ENCODE results near the gene GLDC. TPM values are rescaled to one million over a fixed set of nuclear protein-coding genes. Genes with fewer than 3 reads are reported as not detected.
A peak's percentile ranks its signal among the peaks of the same experiment; 100 is the strongest.

Gene GLDC
- total RNA-seq, 1 donor from 2014 or later = 8.9 TPM

DNA sequence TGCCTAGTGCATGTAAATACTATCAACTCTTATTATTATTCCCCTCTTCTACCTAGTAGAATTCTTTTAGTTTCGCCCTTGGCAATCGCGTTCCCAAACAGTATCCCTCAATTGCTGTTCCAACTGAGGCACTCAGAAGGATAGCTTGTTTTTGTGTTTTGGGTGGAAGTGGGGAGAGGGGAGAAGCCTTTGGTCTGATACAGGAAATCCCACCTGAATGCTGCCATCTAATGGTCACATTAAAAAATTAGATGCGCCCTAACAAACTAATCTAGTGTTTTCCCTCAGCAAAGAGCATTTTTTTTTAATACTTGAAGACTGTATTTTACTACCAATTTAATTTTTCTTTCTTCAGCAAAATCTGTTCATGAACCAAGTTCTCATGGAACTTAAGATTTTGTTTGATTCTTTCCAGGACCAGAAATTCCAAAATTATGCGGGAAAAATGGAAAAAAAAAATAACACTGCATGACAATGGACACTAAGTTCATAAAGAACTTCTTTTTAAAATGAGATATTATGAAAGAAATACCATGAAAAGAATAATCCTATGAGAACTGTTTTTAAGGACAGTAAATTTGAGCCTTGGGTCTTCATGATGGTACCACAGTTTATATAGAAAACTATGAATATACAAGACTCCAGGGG lies 22.2 kb upstream of the GLDC start:
- Histone ChIP-seq H4K20me1 (ENCODE audit: insufficient read depth, low read length) (no peaks in the 10 kb centered on the region), H3K4me3 (ENCODE audit: insufficient read depth, low read depth, low read length) (no peak overlapping the region), H3K4me2 (ENCODE audit: low read length) (no peak overlapping the region), H3K79me2 (ENCODE audit: insufficient read depth, low read length) (no peaks in the 10 kb centered on the region), H2AFZ (ENCODE audit: low read depth, low read length) (no peak overlapping the region), H3K4me1 (ENCODE audit: insufficient read depth, low read length) (no peaks in the 10 kb centered on the region), H3K9me3 (ENCODE audit: insufficient read depth, low read depth, low read length) (no peaks in the 10 kb centered on the region), H3K36me3 (ENCODE audit: insufficient read depth, low read length) (no peaks in the 10 kb centered on the region), H3K27ac (ENCODE audit: low read depth, low read length) (no peak overlapping the region), H3K9ac (ENCODE audit: low read length) (no peak overlapping the region), H3K27me3 (ENCODE audit: insufficient read depth, low read length) (no peaks in the 10 kb centered on the region)
- Mint-ChIP-seq H3K4me1 (ENCODE audit: low read depth, unreplicated experiment) (peaks cover 7% of the 10 kb centered on the region), H3K27ac (ENCODE audit: unreplicated experiment) (no peak overlapping the region), H3K4me3 (ENCODE audit: unreplicated experiment) (no peak overlapping the region), H3K36me3 (ENCODE audit: low read depth, unreplicated experiment) (no peaks in the 10 kb centered on the region), H3K27me3 (ENCODE audit: low read depth, unreplicated experiment) (no peaks in the 10 kb centered on the region), H3K9me3 (ENCODE audit: unreplicated experiment) (no peaks in the 10 kb centered on the region)
- TF ChIP-seq, protein P1, sequence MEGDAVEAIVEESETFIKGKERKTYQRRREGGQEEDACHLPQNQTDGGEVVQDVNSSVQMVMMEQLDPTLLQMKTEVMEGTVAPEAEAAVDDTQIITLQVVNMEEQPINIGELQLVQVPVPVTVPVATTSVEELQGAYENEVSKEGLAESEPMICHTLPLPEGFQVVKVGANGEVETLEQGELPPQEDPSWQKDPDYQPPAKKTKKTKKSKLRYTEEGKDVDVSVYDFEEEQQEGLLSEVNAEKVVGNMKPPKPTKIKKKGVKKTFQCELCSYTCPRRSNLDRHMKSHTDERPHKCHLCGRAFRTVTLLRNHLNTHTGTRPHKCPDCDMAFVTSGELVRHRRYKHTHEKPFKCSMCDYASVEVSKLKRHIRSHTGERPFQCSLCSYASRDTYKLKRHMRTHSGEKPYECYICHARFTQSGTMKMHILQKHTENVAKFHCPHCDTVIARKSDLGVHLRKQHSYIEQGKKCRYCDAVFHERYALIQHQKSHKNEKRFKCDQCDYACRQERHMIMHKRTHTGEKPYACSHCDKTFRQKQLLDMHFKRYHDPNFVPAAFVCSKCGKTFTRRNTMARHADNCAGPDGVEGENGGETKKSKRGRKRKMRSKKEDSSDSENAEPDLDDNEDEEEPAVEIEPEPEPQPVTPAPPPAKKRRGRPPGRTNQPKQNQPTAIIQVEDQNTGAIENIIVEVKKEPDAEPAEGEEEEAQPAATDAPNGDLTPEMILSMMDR (IDR thresholded peaks at IDR 0.05; ENCODE audit: insufficient read depth, low read depth, low read length) = peak; percentile 58
- TF ChIP-seq EZH2 (IDR thresholded peaks at IDR 0.05; ENCODE audit: insufficient read depth, low read length) = no peak
- FAIRE-seq = no peak
- DNase-seq (ENCODE audit: low read depth) = peak; percentile 12

DNA sequence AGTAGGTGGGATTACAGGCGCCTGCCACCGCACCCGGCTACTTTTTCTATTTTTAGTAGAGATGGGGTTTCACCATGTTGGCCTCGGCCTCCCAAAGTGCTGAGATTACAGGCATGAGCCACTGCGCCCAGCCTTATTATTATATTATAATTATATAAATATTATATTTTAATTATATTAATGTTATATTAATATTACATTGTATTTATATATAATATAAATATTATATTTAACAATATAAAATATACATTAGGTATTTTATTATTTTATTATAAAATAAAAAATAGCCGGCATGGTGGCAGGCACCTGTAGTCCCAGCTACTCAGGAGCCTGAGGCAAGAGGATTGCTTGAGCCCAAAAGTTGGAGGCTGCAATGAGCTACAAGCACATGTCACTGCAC lies 21.6 kb upstream of the GLDC start:
- H3K4me1 Mint-ChIP-seq (ENCODE audit: low read depth, unreplicated experiment) = peaks cover 7% of the 10 kb centered on the region
- Histone ChIP-seq H3K4me1 (ENCODE audit: insufficient read depth, low read length) (no peaks in the 10 kb centered on the region), H3K4me3 (ENCODE audit: insufficient read depth, low read depth, low read length) (no peak overlapping the region), H3K79me2 (ENCODE audit: insufficient read depth, low read length) (no peaks in the 10 kb centered on the region), H3K4me2 (ENCODE audit: low read length) (no peak overlapping the region), H4K20me1 (ENCODE audit: insufficient read depth, low read length) (no peaks in the 10 kb centered on the region), H3K9me3 (ENCODE audit: insufficient read depth, low read depth, low read length) (no peaks in the 10 kb centered on the region), H3K27ac (ENCODE audit: low read depth, low read length) (no peak overlapping the region), H3K9ac (ENCODE audit: low read length) (no peak overlapping the region), H3K36me3 (ENCODE audit: insufficient read depth, low read length) (no peaks in the 10 kb centered on the region), H2AFZ (ENCODE audit: low read depth, low read length) (no peak overlapping the region), H3K27me3 (ENCODE audit: insufficient read depth, low read length) (no peaks in the 10 kb centered on the region)
- no peaks in the 10 kb centered on the region for H3K9me3 Mint-ChIP-seq (ENCODE audit: unreplicated experiment)
- FAIRE-seq (no peak), DNase-seq (ENCODE audit: low read depth) (no peak)
- H3K27ac Mint-ChIP-seq (ENCODE audit: unreplicated experiment) = no peak overlapping the region
- no peak overlapping the region for H3K4me3 Mint-ChIP-seq (ENCODE audit: unreplicated experiment)
- H3K27me3 Mint-ChIP-seq (ENCODE audit: low read depth, unreplicated experiment) = no peaks in the 10 kb centered on the region
- TF ChIP-seq, protein P1 (IDR thresholded peaks at IDR 0.05; ENCODE audit: insufficient read depth, low read depth, low read length) = no peak
- TF ChIP-seq EZH2 (IDR thresholded peaks at IDR 0.05; ENCODE audit: insufficient read depth, low read length) = no peak
- H3K36me3 Mint-ChIP-seq (ENCODE audit: low read depth, unreplicated experiment) = no peaks in the 10 kb centered on the region

DNA sequence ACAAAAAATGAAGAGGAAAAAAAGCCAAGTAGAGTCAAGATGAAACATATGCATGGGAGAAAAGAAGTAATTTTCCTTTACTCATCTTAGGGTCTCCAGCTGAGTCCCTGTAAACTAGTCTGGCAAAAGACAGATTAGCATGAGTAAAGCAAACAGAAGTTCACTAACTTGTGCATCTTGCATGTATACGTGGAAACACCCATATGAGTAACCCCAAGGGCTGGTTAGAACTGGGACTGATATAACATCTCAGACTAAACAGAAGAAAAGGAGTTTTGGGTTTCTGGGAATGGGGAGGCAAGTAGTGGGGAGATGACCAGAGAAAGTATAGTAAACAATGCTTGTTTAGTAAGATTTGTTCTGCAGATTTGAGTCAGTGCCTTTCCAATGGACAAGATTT lies 20.1 kb upstream of the GLDC start:
- no peaks in the 10 kb centered on the region for H4K20me1 ChIP-seq (ENCODE audit: insufficient read depth, low read length)
- no peaks in the 10 kb centered on the region for H3K27me3 Mint-ChIP-seq (ENCODE audit: low read depth, unreplicated experiment)
- H3K9ac ChIP-seq (ENCODE audit: low read length) = no peak overlapping the region
- no peak overlapping the region for H3K4me2 ChIP-seq (ENCODE audit: low read length)
- no peaks in the 10 kb centered on the region for H3K36me3 Mint-ChIP-seq (ENCODE audit: low read depth, unreplicated experiment)
- TF ChIP-seq EZH2 (IDR thresholded peaks at IDR 0.05; ENCODE audit: insufficient read depth, low read length) = no peak
- TF ChIP-seq, protein P1 (IDR thresholded peaks at IDR 0.05; ENCODE audit: insufficient read depth, low read depth, low read length) = no peak
- no peaks in the 10 kb centered on the region for H3K27me3 ChIP-seq (ENCODE audit: insufficient read depth, low read length)
- H3K9me3 Mint-ChIP-seq (ENCODE audit: unreplicated experiment) = no peaks in the 10 kb centered on the region
- H2AFZ ChIP-seq (ENCODE audit: low read depth, low read length) = no peak overlapping the region
- no peaks in the 10 kb centered on the region for H3K36me3 ChIP-seq (ENCODE audit: insufficient read depth, low read length)
- H3K4me1 Mint-ChIP-seq (ENCODE audit: low read depth, unreplicated experiment) = peaks cover 7% of the 10 kb centered on the region
- no peaks in the 10 kb centered on the region for H3K79me2 ChIP-seq (ENCODE audit: insufficient read depth, low read length)
- H3K4me3 ChIP-seq (ENCODE audit: insufficient read depth, low read depth, low read length) = no peak overlapping the region
- no peak overlapping the region for H3K27ac ChIP-seq (ENCODE audit: low read depth, low read length)
- no peaks in the 10 kb centered on the region for H3K4me1 ChIP-seq (ENCODE audit: insufficient read depth, low read length)
- no peak overlapping the region for H3K27ac Mint-ChIP-seq (ENCODE audit: unreplicated experiment)
- DNase-seq (ENCODE audit: low read depth) (no peak), FAIRE-seq (no peak)
- no peaks in the 10 kb centered on the region for H3K9me3 ChIP-seq (ENCODE audit: insufficient read depth, low read depth, low read length)
- H3K4me3 Mint-ChIP-seq (ENCODE audit: unreplicated experiment) = no peak overlapping the region
